Activated CD4-positive, alpha-beta T cell treated with anti-CD3 and anti-CD28 coated beads, Interleukin-2, amount 50 U/mL, for 16 hours (primary cell): ENCODE data around the gene GASK1B.

ENCODE experiments used
- DNase-seq: peaks from one replicate; pipeline ENCODE4 v3.0.0-alpha.2; 2020

Gene GASK1B

GRCh38 chr4:158172261-158173258, at the start of gene GASK1B:
TSS of gene GASK1B (minus strand) at chr4:158173025. CDS start at chr4:158171375, 1,650 bp downstream.
- DNase-seq, result peak; percentile 20

- no peak for DNase-seq
Measured at GRCh38 chr4:158219623-158220022, 46.8 kb upstream of the GASK1B start.

GRCh38 chr4:158217763-158218162, 44.9 kb upstream of the GASK1B start:
- DNase-seq, result no peak

- no peak for DNase-seq
Measured at GRCh38 chr4:158214856-158215255, 42.0 kb upstream of the GASK1B start.

- DNase-seq, result no peak
Measured at GRCh38 chr4:158213466-158213865, 40.6 kb upstream of the GASK1B start.

GRCh38 chr4:158211222-158211621, 38.4 kb upstream of the GASK1B start:
- DNase-seq, result no peak

GRCh38 chr4:158209825-158210807, 37.3 kb upstream of the GASK1B start, which contains the start of gene TMEM144:
TSS of gene TMEM144 (plus strand) at chr4:158210486. CDS start at chr4:158212668, 2,182 bp downstream.
- DNase-seq, result peak; percentile 47

GRCh38 chr4:158208963-158209640, 36.3 kb upstream of the GASK1B start:
- no peak for DNase-seq

- DNase-seq, result no peak
Measured at GRCh38 chr4:158203929-158204328, 31.1 kb upstream of the GASK1B start.

- DNase-seq, result no peak
Measured at GRCh38 chr4:158203436-158203835, 30.6 kb upstream of the GASK1B start.

GRCh38 chr4:158202481-158202880, 29.7 kb upstream of the GASK1B start:
- DNase-seq, result no peak

GRCh38 chr4:158201876-158202275, 29.1 kb upstream of the GASK1B start:
- no peak for DNase-seq

GRCh38 chr4:158201322-158201721, 28.5 kb upstream of the GASK1B start:
- DNase-seq, result no peak

GRCh38 chr4:158200214-158200613, 27.4 kb upstream of the GASK1B start:
- DNase-seq, result no peak

GRCh38 chr4:158197194-158197776, 24.5 kb upstream of the GASK1B start:
- no peak for DNase-seq

GRCh38 chr4:158195297-158195696, 22.5 kb upstream of the GASK1B start:
- no peak for DNase-seq

- DNase-seq, result peak; percentile 24
Measured at GRCh38 chr4:158193171-158193749, 20.4 kb upstream of the GASK1B start.

- no peak for DNase-seq
Measured at GRCh38 chr4:158192439-158193158, 19.8 kb upstream of the GASK1B start.

- DNase-seq, result no peak
Measured at GRCh38 chr4:158190718-158191117, 17.9 kb upstream of the GASK1B start.

GRCh38 chr4:158189422-158189821, 16.6 kb upstream of the GASK1B start:
- no peak for DNase-seq

- DNase-seq, result no peak
Measured at GRCh38 chr4:158186815-158187214, 14.0 kb upstream of the GASK1B start.
